Liver (tissue), 9 donors: ENCODE data around the gene HS1BP3. TPM values are rescaled to one million over a fixed set of nuclear protein-coding genes. Genes with fewer than 3 reads are reported as not detected.
A peak's percentile ranks its signal among the peaks of the same experiment; 100 is the strongest.

Experiments used
- DNase-seq: peaks from one replicate; pipeline ENCODE4 v3.0.0-alpha.2; 2017; ENCODE audit warnings: low spot score
- H3K27ac ChIP-seq, 2 donors: one replicate each; pipeline ENCODE4 v1.7.0; 2013; ENCODE audit warnings: inconsistent platforms in 2 of 2, low read length in 2 of 2, control low read depth in 1 of 2, low read depth in 1 of 2, mild to moderate bottlenecking in 1 of 2
- H3K27me3 ChIP-seq, 4 donors: one replicate each; pipeline versions ENCODE4 v1.6.1 to v1.7.0; 2013; ENCODE audit warnings: low read length in 3 of 4, inconsistent platforms in 1 of 4, mild to moderate bottlenecking in 1 of 4, moderate library complexity in 1 of 4; ENCODE audit not compliant: control insufficient read depth in 4 of 4, insufficient read depth in 4 of 4
- H3K36me3 ChIP-seq, 4 donors: one replicate each; pipeline versions ENCODE4 v1.6.1 to v1.7.0; 2013; ENCODE audit warnings: low read length in 3 of 4, mild to moderate bottlenecking in 3 of 4, low read depth in 1 of 4, moderate library complexity in 1 of 4; ENCODE audit not compliant: control insufficient read depth in 4 of 4, insufficient read depth in 3 of 4
- H3K4me1 ChIP-seq, 4 donors: one replicate each; pipeline versions ENCODE4 v1.6.1 to v1.7.0; 2013; ENCODE audit warnings: low read length in 3 of 4, mild to moderate bottlenecking in 3 of 4, moderate library complexity in 1 of 4; ENCODE audit not compliant: control insufficient read depth in 4 of 4, insufficient read depth in 4 of 4
- H3K4me3 ChIP-seq, 3 donors: one replicate each; pipeline versions ENCODE4 v1.6.1 to v1.7.0; 2013; ENCODE audit warnings: low read length in 3 of 3, control low read depth in 1 of 3, low read depth in 1 of 3, mild to moderate bottlenecking in 1 of 3
- H3K9ac ChIP-seq, 2 donors: one replicate each; pipeline ENCODE4 v1.7.0; 2013; ENCODE audit warnings: low read length in 2 of 2, mild to moderate bottlenecking in 2 of 2, moderate library complexity in 2 of 2, control low read depth in 1 of 2, low read depth in 1 of 2
- H3K9me3 ChIP-seq, 4 donors: one replicate each; pipeline versions ENCODE4 v1.6.1 to v1.7.0; 2013; ENCODE audit warnings: low read length in 3 of 4; ENCODE audit not compliant: control insufficient read depth in 4 of 4
- EGR1 ChIP-seq, 2 donors: IDR thresholded peaks; 2 replicates each; pipeline ENCODE4 v1.6.1; 2016 to 2018; ENCODE audit warnings: antibody characterized with exemption in 2 of 2, low read depth in 2 of 2
- FOXA1 ChIP-seq: IDR thresholded peaks from 2 replicates; pipeline ENCODE4 v1.6.1; 2016; ENCODE audit warnings: antibody characterized with exemption
- FOXA2 ChIP-seq: IDR thresholded peaks from 2 replicates; pipeline ENCODE4 v1.6.1; 2016; ENCODE audit warnings: antibody characterized with exemption
- GABPA ChIP-seq, 2 donors: IDR thresholded peaks in 1 of 2; conservative IDR thresholded peaks in 1 of 2; 2 replicates each; pipeline ENCODE4 v1.6.1; 2016; ENCODE audit warnings: antibody characterized with exemption in 2 of 2, mild to moderate bottlenecking in 1 of 2, moderate library complexity in 1 of 2
- HNF4A ChIP-seq, 2 donors: conservative IDR thresholded peaks; 2 replicates each; pipeline ENCODE4 v1.6.1; 2016; ENCODE audit warnings: antibody characterized with exemption in 2 of 2, mild to moderate bottlenecking in 2 of 2
- JUND ChIP-seq, 2 donors: IDR thresholded peaks; 2 replicates each; pipeline ENCODE4 v1.6.1; 2016; ENCODE audit warnings: antibody characterized with exemption in 2 of 2
- NR2F2 ChIP-seq: IDR thresholded peaks from 2 replicates; pipeline ENCODE4 v1.6.1; 2016; ENCODE audit warnings: antibody characterized with exemption
- RXRA ChIP-seq, 2 donors: IDR thresholded peaks; 2 replicates each; pipeline ENCODE4 v1.6.1; 2017 to 2018; ENCODE audit warnings: antibody characterized with exemption in 2 of 2, mild to moderate bottlenecking in 1 of 2
- TAF1 ChIP-seq: conservative IDR thresholded peaks from 2 replicates; pipeline ENCODE4 v1.6.1; 2016; ENCODE audit warnings: antibody characterized with exemption, mild to moderate bottlenecking
- WGBS: extraction: QIAGEN DNeasy Blood & Tissue Kit; methylation state at CpG from one replicate; pipeline ENCODE4 v1.1.7; 2013; 5-methylcytosine and 5-hydroxymethylcytosine counted together
- polyA plus RNA-seq, 2 donors: library from polyadenylated mRNA; stranded (reverse) in 1 of 2; unstranded in 1 of 2; fragments of 200-250 nt in 1 of 2; fragments of >200 nt in 1 of 2; fragmentation: Nextera tagmentation in 1 of 2; extraction: Ambion mirVana in 1 of 2; gene quantifications; one replicate each; pipeline versions ENCODE4 v1.2.1 to v1.2.3, GENCODE V29; 2013 to 2015
- total RNA-seq, 2 donors: library from RNA; depleted of rRNA; stranded (reverse); fragments of >200 nt; gene quantifications; one replicate each; pipeline ENCODE4 v1.2.3, GENCODE V29; 2014
- TF ChIP-seq, protein P1 (sequence below): IDR thresholded peaks from 2 replicates; pipeline ENCODE4 v1.6.1; 2016; ENCODE audit warnings: antibody characterized with exemption
- TF ChIP-seq, protein P2 (sequence below): IDR thresholded peaks from 2 replicates; pipeline ENCODE4 v1.6.1; 2016; ENCODE audit warnings: antibody characterized with exemption
- TF ChIP-seq, protein P3 (sequence below): IDR thresholded peaks from 2 replicates; pipeline ENCODE4 v1.6.1; 2016; ENCODE audit warnings: antibody characterized with exemption, mild to moderate bottlenecking
- TF ChIP-seq, protein P4 (sequence below): IDR thresholded peaks from 2 replicates; pipeline ENCODE4 v1.6.1; 2016; ENCODE audit warnings: antibody characterized with exemption
- donor health status: healthy.
- donor health status: healthy.
- donor health status: healthy.
- donor health status: healthy.
- donor health status: healthy.

The HS1BP3 gene
- total and polyA plus RNA-seq, 4 donors, result 7.7 to 15.4 (median 10.9) TPM

DNA sequence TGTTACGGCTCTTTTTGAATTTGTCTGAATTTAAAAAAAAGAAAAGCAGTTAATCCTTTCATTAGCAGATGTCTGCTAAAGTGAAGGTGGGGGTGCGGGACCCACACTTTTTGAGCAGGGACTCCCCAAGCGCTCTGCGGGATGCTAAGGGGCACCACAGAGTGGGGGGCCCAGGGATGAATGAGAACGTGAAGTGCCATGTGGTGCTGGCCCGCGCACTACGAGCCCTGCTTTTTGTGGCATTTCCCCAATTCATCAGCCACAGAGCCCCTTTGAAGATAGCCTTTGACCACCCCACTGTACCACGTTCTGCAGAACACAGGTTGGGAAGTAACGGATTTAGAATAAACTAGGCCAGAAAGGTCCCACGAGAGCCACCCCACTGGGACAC is 28.6 kb downstream of the HS1BP3 start:
- no peak for DNase-seq
- Histone ChIP-seq H3K4me3 (no peak overlapping the region), H3K27ac (no peak overlapping the region), H3K9ac (no peak overlapping the region), H3K9me3 (no peaks in the 10 kb centered on the region), H3K4me1 (peaks cover 4 to 14% (median 9%) of the 10 kb centered on the region in 4 donors), H3K36me3 (peaks cover 0 to 18% (median 9%) of the 10 kb centered on the region in 4 donors), H3K27me3 (no peaks in the 10 kb centered on the region)
- TF ChIP-seq NR2F2 (no peak), FOXA1 (no peak), JUND (IDR thresholded peaks at IDR 0.05) (no peak), EGR1 (IDR thresholded peaks at IDR 0.05; ENCODE audit: low read depth in 2 of 2) (no peak), TAF1 (no peak), RXRA (IDR thresholded peaks at IDR 0.05) (no peak), FOXA2 (no peak), GABPA (IDR thresholded peaks at IDR 0.05 in 1 of 2, conservative IDR thresholded peaks at IDR 0.05 in 1 of 2) (no peak), HNF4A (conservative IDR thresholded peaks at IDR 0.05) (no peak)
- TF ChIP-seq, protein P1, sequence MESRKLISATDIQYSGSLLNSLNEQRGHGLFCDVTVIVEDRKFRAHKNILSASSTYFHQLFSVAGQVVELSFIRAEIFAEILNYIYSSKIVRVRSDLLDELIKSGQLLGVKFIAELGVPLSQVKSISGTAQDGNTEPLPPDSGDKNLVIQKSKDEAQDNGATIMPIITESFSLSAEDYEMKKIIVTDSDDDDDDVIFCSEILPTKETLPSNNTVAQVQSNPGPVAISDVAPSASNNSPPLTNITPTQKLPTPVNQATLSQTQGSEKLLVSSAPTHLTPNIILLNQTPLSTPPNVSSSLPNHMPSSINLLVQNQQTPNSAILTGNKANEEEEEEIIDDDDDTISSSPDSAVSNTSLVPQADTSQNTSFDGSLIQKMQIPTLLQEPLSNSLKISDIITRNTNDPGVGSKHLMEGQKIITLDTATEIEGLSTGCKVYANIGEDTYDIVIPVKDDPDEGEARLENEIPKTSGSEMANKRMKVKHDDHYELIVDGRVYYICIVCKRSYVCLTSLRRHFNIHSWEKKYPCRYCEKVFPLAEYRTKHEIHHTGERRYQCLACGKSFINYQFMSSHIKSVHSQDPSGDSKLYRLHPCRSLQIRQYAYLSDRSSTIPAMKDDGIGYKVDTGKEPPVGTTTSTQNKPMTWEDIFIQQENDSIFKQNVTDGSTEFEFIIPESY, result no peak
- TF ChIP-seq, protein P2, sequence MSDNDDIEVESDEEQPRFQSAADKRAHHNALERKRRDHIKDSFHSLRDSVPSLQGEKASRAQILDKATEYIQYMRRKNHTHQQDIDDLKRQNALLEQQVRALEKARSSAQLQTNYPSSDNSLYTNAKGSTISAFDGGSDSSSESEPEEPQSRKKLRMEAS, result no peak
- TF ChIP-seq, protein P3, sequence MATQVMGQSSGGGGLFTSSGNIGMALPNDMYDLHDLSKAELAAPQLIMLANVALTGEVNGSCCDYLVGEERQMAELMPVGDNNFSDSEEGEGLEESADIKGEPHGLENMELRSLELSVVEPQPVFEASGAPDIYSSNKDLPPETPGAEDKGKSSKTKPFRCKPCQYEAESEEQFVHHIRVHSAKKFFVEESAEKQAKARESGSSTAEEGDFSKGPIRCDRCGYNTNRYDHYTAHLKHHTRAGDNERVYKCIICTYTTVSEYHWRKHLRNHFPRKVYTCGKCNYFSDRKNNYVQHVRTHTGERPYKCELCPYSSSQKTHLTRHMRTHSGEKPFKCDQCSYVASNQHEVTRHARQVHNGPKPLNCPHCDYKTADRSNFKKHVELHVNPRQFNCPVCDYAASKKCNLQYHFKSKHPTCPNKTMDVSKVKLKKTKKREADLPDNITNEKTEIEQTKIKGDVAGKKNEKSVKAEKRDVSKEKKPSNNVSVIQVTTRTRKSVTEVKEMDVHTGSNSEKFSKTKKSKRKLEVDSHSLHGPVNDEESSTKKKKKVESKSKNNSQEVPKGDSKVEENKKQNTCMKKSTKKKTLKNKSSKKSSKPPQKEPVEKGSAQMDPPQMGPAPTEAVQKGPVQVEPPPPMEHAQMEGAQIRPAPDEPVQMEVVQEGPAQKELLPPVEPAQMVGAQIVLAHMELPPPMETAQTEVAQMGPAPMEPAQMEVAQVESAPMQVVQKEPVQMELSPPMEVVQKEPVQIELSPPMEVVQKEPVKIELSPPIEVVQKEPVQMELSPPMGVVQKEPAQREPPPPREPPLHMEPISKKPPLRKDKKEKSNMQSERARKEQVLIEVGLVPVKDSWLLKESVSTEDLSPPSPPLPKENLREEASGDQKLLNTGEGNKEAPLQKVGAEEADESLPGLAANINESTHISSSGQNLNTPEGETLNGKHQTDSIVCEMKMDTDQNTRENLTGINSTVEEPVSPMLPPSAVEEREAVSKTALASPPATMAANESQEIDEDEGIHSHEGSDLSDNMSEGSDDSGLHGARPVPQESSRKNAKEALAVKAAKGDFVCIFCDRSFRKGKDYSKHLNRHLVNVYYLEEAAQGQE, result no peak
- TF ChIP-seq, protein P4, sequence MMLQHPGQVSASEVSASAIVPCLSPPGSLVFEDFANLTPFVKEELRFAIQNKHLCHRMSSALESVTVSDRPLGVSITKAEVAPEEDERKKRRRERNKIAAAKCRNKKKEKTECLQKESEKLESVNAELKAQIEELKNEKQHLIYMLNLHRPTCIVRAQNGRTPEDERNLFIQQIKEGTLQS, result no peak
- WGBS, result 96% methylated on average over 11 of the region's 11 CpGs

GRCh38 chr2:20621366-20622295 is 29.3 kb downstream of the HS1BP3 start:
- DNase-seq, result no peak
- H3K4me1 ChIP-seq, result peaks cover 4 to 21% (median 15%) of the 10 kb centered on the region in 4 donors
- no peak overlapping the region for H3K4me3 ChIP-seq
- TF ChIP-seq JUND (IDR thresholded peaks at IDR 0.05) (no peak), EGR1 (IDR thresholded peaks at IDR 0.05; ENCODE audit: low read depth in 2 of 2) (no peak), TAF1 (no peak)
- no peaks in the 10 kb centered on the region for H3K27me3 ChIP-seq
- H3K36me3 ChIP-seq, result peaks cover 0 to 18% (median 9%) of the 10 kb centered on the region in 4 donors
- no peak overlapping the region for H3K9ac ChIP-seq
- H3K27ac ChIP-seq, result peak overlapping the region in 1 of 2 donors; percentile 81
- WGBS, result 88% methylated on average over 12 of the region's 12 CpGs
- H3K9me3 ChIP-seq, result no peaks in the 10 kb centered on the region
